ENCODE data around the gene CD8B. TPM values are rescaled to one million over a fixed set of nuclear protein-coding genes. Genes with fewer than 3 reads are reported as not detected.

The CD8B gene
- total RNA-seq, 1 donor from 2014 or later, result not detected

DNA sequence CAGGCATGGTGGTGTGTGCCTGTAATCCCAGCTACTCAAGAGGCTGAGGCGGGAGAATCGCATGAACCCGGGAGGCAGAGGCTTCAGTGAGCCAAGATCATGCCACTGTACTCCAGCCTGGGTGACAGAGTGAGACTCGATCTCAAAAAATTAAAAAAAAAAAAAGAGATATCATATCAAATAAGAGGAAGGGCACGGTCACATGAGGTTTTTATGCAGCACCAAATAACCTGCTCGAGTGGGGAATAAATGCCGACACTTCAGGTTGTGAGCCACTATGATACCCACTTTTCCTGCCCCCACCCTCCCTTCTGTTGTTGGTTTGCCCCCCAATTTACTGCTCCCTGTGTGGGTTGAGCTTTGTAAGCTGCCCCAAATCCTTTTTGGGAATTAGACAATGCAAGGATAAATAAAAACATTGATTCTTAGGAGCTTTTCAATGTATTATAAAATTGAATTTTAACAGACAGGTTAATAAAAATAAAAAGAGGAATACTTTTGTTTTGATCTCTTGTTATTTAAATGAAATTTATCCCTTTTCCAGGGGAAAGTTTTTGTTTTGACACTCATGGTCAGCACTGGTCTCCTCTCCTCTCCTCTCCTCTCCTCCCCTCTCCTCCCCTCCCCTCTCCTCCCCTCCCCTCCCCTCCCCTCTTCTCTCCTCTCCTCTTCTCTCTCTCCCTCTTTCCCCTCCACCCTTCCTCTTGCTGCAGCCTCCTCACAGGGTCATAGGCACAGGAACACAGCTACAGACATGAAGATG is 29.2 kb downstream of the CD8B start:
- DNase-seq (ENCODE audit: low spot score in 2 of 2, unreplicated experiment in 2 of 2), result no peak
- Mint-ChIP-seq H3K9me3 (no peaks in the 10 kb centered on the region), H3K27ac (no peak overlapping the region), H3K4me3 (no peak overlapping the region), H3K4me1 (peaks cover 4% of the 10 kb centered on the region), H3K27me3 (ENCODE audit: low read depth) (peaks cover 20% of the 10 kb centered on the region), H3K36me3 (no peaks in the 10 kb centered on the region)
- TF ChIP-seq, protein P1, sequence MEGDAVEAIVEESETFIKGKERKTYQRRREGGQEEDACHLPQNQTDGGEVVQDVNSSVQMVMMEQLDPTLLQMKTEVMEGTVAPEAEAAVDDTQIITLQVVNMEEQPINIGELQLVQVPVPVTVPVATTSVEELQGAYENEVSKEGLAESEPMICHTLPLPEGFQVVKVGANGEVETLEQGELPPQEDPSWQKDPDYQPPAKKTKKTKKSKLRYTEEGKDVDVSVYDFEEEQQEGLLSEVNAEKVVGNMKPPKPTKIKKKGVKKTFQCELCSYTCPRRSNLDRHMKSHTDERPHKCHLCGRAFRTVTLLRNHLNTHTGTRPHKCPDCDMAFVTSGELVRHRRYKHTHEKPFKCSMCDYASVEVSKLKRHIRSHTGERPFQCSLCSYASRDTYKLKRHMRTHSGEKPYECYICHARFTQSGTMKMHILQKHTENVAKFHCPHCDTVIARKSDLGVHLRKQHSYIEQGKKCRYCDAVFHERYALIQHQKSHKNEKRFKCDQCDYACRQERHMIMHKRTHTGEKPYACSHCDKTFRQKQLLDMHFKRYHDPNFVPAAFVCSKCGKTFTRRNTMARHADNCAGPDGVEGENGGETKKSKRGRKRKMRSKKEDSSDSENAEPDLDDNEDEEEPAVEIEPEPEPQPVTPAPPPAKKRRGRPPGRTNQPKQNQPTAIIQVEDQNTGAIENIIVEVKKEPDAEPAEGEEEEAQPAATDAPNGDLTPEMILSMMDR (IDR thresholded peaks at IDR 0.05; ENCODE audit: unreplicated experiment), result no peak

DNA sequence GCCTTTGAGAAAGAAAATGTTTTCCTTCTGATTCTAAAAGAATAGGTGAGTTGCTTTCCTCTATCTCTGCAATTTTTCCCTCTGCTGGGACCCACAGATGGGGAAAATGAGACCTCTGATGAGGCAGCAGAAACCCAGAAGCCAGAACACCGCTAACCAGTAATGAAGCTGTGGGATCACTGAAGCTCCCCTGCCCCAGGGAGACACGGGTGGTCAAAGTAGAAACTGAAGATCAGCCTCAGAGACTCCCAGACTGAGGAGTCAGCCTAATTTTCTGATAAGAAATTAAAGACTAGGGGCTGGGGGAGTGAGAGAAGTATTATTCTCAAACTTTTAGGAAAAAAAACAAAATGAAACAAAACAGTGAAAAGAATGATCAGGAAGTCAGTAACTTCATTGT is 30.1 kb downstream of the CD8B start:
- Mint-ChIP-seq H3K27ac (no peak overlapping the region), H3K4me3 (no peak overlapping the region), H3K27me3 (ENCODE audit: low read depth) (peaks cover 20% of the 10 kb centered on the region), H3K4me1 (no peaks in the 10 kb centered on the region), H3K36me3 (no peaks in the 10 kb centered on the region), H3K9me3 (no peaks in the 10 kb centered on the region)
- DNase-seq (ENCODE audit: low spot score in 2 of 2, unreplicated experiment in 2 of 2), result no peak
- TF ChIP-seq, protein P1 (IDR thresholded peaks at IDR 0.05; ENCODE audit: unreplicated experiment), result no peak

DNA sequence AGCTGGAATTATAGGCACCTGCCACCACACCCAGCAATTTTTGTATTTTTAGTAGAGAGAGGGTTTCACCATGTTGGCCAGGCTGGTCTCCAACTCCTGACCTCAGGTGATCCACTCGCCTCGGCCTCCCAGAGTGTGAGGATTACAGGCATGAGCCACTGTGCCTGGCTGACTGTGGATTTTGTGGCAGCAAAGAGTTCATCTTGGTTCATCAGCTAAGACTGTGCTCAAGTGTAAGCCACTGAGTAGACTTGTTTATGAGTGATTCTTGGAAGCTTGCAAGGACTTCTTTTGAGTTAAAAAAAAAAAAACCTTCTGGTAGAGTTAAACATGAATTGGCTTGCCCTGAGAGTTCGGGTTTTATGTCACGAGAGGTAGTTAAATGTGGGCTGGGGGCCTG is 34.7 kb downstream of the CD8B start:
- DNase-seq (ENCODE audit: low spot score in 2 of 2, unreplicated experiment in 2 of 2), result no peak
- H3K36me3 Mint-ChIP-seq, result peaks cover 2% of the 10 kb centered on the region
- peaks cover 18% of the 10 kb centered on the region for H3K27me3 Mint-ChIP-seq (ENCODE audit: low read depth)
- TF ChIP-seq, protein P1 (IDR thresholded peaks at IDR 0.05; ENCODE audit: unreplicated experiment), result no peak
- H3K27ac Mint-ChIP-seq, result no peak overlapping the region
- peaks cover 11% of the 10 kb centered on the region for H3K9me3 Mint-ChIP-seq
- no peaks in the 10 kb centered on the region for H3K4me1 Mint-ChIP-seq
- H3K4me3 Mint-ChIP-seq, result no peak overlapping the region

DNA sequence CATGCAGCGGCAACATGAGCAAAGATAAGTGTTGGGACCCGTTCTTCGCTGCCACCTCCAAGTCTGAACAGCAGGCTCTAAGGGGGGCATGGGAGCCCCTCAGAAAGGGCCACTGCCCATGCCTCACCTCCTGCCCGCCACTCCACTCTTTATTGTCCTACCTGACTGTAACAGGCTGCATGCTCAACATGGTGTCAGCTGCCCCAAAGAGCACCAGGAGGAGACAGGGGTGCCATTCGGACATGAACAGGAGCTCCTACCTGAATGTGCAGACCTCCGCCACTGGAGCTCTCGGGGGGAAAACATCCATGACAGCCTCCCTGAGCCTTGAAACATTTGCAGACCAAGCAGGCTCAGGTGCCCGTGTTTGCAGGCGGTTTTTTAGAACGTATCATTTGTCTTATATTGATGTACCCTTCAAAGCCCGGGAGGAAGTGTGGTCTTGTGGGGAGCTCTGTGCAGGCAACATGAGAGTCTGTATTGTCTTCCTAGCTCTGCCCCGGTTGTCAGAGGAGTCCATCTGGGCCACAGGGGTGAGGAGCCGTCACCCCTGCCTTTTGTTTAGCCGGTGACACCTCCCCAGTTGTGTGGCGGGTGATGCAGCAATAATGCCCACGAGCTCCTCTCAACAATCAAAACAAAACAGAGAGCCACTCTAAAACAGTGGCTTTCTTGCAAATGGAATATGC is 35.8 kb downstream of the CD8B start:
- H3K4me1 Mint-ChIP-seq, result no peaks in the 10 kb centered on the region
- peaks cover 9% of the 10 kb centered on the region for H3K27me3 Mint-ChIP-seq (ENCODE audit: low read depth)
- no peak overlapping the region for H3K4me3 Mint-ChIP-seq
- H3K27ac Mint-ChIP-seq, result no peak overlapping the region
- peaks cover 14% of the 10 kb centered on the region for H3K9me3 Mint-ChIP-seq
- TF ChIP-seq, protein P1 (IDR thresholded peaks at IDR 0.05; ENCODE audit: unreplicated experiment), result no peak
- H3K36me3 Mint-ChIP-seq, result peaks cover 2% of the 10 kb centered on the region
- no peak for DNase-seq (ENCODE audit: low spot score in 2 of 2, unreplicated experiment in 2 of 2)

DNA sequence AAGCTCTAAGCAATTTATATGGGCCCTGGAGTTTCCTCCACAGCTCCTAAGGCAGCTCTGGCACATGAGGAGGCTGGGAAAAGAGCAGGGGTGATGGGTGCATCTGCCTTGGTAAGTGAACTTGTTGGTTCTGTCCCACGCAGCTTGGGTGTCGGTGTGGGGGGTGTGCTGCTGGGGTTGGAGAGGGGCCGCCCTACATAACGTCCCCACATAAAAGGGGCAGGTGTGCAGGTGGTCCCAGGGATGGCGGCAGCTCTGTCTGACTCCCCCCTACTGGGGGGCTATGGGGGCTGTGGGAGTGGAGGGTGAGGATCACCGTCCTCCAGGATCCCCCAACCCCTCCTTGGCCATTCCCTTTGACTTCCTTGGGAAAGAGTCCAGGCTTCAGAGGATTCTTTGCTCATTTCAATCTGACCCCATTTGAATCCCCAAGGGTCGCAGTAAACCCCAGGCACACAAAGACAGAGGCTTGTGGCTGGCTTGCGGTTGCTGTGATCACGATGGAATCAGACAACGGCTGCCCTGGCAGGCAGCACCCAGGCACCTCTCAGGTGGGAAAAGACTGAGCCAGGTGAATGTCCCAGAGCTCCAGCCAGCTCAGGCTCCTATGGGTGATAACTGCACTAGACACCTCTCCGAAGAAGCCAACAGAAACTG is 36.5 kb downstream of the CD8B start:
- H3K4me3 Mint-ChIP-seq, result no peak overlapping the region
- no peak overlapping the region for H3K27ac Mint-ChIP-seq
- TF ChIP-seq, protein P1 (IDR thresholded peaks at IDR 0.05; ENCODE audit: unreplicated experiment), result no peak
- peaks cover 14% of the 10 kb centered on the region for H3K9me3 Mint-ChIP-seq
- DNase-seq (ENCODE audit: low spot score in 2 of 2, unreplicated experiment in 2 of 2), result no peak
- H3K36me3 Mint-ChIP-seq, result peaks cover 2% of the 10 kb centered on the region
- H3K27me3 Mint-ChIP-seq (ENCODE audit: low read depth), result peaks cover 10% of the 10 kb centered on the region
- no peaks in the 10 kb centered on the region for H3K4me1 Mint-ChIP-seq

All from mesothelial cell of epicardium (in vitro differentiated cells).